Activated CD8-positive, alpha-beta memory T cell treated with anti-CD3 and anti-CD28 coated beads, Interleukin-2, amount 50 U/mL, for 48 hours (primary cell): Measurements from ENCODE around the gene POLR3C.
A peak's percentile ranks its signal among the peaks of the same experiment; 100 is the strongest.
"Not testable (repeated sequence)": the region's sequence is repeated elsewhere in the genome, so short reads cannot be mapped to it uniquely, and the experiment has no call there.

Source experiments
- DNase-seq: peaks from one replicate; pipeline ENCODE4 v3.0.0-alpha.2; 2020

Gene POLR3C

DNA sequence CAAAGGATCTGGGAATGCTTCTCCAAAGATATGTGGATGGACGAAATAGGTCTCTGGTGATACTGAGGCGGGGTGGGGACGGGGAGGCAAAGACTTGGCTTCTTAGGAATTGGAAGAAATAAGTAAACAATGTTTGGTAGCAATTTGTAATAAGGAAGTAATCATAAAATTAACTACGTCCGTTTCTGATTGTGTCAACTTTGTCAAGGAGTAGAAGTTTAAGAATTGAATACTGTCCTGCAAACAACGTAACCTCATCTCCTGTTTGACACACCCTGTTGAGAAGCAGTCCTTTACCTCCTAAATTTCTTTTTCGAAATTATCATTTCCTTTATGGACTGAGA is 471 bp downstream of the POLR3C start:
- no peak for DNase-seq

DNA sequence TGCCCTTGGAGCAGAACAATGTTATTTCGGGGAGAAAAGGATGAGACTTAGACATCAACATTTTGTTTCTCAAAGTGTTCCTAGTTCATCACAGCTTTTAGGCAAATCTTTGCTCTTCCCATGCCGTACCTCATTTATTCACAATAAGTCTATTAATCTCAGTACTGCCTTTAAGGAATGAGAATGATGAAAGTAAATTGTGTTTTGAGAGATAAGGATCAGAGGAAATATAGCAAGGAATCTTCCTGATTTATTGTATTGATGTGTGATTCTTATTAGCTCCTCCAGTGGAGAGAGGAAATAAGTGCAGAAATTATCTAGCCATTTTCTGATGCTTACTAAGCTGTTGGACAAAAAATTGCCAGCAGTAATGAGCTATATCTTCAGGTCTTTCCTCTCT is 2.0 kb downstream of the POLR3C start:
- no peak for DNase-seq

DNA sequence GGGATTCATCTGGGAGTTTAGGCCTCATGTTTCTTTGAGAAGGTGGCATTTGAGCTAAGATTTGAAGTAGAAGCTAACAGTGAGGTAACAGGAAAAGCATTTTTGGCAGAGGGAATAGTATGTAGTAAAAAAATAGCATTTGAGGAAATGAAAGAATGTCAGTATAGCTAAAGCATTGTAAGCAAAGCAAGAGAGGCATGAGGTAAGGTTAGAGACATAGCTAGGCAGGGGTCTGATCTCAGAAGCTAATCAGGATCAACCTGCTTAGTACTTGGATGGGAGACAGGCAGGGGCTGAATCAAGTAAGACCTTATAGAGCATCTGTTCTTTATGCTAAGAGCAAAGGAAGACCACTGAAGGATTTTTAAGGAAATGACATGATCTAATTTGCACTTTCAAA is 4.0 kb downstream of the POLR3C start:
- no peak for DNase-seq

DNA sequence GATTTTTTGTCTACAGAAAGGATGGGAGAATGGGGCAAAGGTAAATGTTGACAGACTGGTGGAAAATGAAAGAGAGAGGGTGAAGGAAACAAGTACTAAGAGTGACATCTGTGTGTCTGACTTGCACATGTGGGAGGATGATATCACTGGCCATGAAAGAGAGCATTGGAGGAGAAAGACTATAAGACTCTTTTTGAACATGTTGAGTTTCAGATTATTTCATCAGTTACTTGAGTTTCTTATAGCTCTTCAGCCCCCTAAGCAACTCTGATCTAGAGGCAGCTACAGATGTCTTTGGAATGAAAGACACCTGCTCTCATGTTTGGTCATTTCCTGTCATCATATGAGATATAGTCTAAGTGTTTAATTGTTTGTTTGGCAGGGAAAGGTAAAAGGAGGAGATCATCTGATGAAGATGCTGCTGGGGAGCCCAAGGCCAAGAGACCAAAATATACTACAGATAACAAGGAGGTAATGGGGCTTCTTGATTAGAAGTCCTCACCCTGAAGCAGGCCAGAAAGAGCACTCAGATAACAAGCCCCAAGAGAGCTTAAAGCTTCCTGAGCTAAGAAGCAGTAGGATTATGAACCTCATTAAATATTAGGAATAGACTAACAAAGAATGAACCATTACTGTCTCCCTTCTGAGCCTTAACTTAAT is 4.5 kb downstream of the POLR3C start:
- DNase-seq, result no peak

DNA sequence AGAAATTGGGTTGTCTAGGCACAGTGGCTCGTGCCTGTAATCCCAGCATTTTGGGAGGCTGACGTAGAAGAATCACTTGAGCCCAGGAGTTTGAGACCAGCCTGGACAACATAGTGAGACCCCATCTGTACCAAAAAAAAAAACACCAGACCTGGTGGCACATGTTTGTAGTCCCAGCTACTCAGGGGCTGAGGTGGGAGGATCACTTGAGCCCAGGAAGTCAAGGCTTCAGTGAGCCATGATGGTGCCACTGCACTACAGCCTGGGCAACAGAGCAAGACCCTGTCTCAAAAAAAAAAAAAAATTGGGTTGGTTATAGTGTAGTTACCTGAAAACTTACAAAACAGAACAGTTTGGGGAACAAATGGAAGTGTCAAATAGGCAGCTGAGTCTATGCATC is 6.8 kb downstream of the POLR3C start:
- not testable (repeated sequence) for DNase-seq

DNA sequence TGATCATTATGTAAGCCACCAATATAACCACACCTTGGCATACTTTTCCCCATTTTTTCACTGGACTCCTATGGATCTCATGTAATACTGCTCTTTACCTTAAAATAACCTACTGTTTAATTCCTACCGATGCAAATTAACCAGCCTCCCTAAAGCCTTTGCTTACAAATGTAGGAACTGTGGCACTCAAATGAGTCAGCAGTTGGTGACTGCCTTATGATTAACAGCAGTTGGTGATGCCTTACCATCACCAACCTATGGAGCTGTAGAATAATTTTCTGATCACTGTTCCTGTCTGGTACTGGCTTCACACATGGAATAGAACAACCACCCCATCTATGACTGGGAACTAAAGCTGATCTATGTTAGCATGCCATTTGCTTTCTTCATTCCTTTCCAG is 13.7 kb downstream of the POLR3C start:
- no peak for DNase-seq

DNA sequence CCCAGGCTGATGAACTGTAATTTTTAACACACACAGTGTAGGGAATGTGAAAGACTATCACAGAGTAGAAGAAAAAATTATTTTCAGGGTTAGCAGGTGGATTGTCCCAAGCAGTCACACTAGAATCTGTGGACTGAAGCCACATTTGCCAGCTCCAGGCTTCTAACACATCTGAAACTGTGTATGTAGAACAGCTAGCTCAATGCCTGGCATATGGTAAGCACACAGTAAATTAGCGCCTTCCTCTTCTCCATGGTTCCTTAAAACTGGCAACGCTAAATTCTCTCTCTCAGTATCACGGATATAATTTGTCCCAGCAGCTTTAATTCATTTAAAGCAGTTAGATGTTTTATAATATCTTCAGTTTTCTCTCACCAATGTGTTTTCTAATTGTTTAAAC is 19.0 kb downstream of the POLR3C start:
- DNase-seq, result no peak

DNA sequence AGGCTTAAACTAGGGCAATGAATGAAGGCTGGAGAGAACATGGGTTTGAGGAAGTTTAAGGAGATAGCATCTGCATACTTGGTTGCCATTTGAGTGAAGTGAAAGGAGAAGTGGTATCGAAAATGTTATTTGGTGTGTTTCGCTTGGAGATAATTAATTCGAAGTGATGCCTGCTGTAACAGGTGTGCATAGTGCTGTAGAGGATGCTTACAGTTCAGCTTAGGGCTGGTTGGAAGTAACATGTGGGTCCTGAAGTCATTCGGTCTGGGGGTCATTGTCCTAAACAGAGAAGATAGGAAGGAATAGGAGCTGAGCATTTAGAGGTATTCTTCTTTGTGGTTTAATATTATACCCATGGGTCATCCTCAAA is 21.1 kb downstream of the POLR3C start:
- DNase-seq, result no peak

DNA sequence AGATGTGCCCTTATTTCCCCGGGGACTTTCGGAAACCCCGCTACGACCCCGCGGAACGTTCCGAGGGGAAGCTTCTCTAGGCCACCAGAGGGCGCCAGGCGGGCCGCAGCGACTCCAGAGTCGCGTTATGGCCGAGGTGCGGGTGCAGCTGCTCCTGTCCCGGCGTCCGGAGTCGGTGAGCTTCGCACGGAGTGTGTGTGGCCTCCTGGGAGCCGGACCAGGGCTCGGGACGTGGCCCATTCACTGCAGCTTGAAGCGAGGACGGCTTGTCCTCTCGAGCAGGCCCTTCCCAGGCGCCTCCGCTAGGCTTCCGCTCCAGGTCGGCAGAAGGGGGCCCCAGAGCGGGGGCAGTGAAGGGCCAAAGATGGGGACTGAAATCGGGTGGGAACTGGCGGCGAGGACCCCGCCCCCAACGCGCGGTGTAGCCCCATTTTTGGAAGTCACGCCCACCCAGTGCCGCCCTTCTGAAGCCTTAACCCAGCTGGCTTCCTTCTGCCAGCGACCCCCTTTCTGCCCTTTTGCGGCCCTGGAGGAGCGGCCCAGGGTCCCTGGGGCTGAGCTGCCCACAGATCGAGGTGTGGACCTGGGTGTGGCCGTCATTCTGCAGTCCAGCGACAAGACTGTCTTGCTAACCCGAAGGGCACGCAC is 21.6 kb downstream of the POLR3C start, which contains the start of gene NUDT17:
TSS of gene NUDT17 (plus strand) at position 117 of the 648 bp plus-strand sequence. CDS start at position 128, 11 bp downstream.
- DNase-seq, result peak; percentile 93

DNA sequence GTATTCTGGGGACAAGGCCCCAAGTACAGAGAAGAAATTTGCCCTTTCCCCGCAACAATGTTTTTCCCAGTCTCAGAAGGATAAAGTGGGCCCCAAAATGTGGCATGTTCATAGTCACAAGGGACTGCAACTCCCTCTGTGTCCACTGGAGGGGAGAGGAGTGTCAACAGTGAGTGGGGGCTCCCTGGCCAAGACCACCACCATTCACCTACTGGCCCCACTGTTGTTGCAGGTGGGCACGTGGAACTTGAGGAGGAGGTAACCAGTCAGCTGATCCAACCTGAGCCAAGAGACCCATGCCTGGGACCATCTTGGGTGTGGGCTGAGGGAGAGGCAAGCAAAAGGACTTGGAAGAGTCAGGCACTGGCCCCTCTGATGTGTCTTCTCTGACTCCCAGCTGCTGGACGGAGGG is 22.2 kb downstream of the POLR3C start:
- DNase-seq, result no peak

DNA sequence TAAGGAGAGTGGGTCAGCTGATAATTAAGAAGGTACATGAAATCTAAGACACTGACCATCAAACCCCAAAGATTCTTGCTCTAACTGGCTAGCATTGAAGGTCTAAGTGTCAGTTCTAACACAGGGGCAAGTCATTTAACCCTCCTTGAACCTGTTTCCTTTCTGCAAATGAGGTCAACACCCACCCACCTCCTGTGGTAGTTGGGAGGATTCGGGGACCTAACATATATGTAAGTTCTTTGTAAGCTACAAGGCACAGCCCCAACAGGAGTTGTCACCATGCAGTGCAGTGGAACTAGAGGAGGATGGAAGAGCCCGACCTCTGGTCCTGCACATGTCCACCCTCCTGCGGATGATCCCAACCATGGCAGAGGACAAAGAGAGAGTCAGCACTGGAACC is 23.8 kb downstream of the POLR3C start:
- DNase-seq, result no peak

DNA sequence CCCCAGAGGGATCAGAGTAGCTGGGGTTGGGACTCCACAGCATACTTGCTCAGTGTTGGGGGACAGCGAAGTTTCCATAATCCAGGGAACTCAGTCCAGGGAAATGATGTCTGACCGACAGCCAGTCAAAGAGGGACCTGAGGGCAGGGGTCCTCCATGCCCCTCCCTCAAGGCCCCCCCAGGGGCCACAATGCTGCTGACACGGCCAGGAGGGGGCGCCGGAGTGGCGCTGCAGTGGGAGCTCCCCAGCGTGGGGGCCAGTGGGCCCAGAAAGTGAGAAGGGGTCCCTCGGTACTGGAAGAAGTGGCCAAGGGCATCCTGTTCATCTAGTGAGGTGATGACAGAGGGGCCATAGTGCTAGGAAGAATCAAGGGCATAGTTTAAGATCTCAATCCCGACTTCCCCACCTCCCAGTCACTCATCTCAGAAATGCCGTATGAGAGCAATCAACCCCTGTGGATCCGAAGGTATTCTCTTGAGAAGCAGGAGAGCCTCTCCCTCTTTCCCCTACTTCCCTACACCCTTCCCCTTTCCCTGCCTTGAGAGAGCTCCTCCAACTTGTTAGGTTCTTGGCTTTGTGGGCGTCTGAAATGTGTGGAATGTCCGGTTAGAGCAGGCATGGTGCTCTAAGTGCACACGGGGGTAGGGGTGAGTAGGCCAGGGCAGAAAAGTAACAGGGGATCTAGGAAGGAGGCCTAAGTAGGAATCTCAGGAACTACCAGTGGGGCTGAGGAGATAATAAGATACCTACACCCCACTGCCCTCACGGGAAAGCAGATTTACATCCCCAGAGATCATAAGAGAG is 25.6 kb downstream of the POLR3C start:
- no peak for DNase-seq

DNA sequence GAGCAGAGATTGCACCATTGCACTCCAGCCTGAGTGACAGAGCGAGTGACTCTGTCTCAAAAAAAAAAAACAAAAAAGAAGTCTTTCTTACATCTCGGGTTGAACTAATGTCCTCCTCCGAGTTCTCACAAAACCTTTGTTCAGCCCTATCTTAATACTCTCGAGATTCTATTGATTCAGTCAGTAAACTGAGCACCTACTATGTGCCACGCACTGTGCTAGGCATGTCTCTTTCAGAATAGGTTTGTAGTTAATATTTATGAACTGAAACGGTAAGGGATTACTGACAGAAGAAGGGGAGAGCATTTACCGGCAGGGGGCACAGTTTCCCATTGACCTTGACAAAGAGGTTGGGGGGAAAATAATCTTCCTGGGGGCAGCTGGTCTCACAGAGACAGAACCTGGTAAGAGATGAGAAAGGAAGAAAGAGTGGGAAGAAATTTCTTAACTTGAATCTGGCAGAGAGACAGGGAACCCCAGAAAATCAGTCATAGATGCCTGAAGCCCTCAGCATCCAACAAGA is 31.5 kb downstream of the POLR3C start:
- no peak for DNase-seq

DNA sequence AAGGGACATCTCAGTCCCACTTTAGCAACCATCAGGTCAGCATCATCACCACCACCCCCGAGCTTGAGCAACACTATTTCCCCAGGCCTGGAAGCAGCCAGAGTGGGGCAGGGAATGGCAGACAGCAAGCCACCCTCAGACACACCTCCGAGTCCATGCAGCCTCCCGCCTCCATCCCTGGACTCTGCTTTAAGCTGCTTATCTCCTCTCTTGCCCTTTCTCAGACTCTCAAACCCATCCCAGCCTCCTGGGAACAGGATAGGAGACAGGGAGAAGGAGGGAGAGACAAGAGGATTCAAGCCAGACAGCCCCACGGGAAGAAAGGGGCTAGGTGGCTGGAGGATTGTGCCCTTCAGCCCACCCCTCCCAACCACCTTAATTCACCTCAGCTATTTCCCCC is 33.2 kb downstream of the POLR3C start:
- no peak for DNase-seq

DNA sequence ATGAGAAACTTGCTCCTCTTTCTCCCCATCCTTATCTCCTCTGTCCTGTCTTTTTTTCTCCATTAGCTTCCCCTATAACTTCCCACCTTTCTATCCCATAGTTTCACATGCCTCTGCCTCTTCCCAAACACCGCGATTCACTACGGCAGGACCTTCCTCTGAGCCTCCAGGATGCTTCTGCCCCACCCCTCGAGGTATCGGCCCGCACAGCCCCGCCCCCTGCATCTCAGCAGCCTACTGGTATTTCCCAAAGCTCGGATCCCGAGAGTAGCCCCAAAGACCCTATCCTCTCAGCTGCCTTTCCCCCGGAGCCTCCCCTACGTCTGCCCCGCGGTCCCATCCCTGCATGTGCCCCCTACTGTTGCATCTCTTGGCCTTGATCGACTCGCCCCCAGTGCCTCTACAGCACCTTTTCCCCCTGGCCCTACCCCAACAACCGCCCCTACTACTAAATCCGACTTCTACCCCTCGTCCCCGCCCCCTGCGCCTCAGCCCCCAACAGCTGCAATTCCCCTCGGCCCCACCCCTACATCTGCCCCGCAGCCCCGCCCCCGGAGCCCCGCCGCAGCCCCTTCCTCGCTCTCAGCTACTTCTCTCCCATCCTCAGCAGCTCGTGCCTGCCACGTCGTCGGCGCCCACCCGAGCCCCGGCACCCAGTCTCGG is 34.4 kb downstream of the POLR3C start:
- no peak for DNase-seq

DNA sequence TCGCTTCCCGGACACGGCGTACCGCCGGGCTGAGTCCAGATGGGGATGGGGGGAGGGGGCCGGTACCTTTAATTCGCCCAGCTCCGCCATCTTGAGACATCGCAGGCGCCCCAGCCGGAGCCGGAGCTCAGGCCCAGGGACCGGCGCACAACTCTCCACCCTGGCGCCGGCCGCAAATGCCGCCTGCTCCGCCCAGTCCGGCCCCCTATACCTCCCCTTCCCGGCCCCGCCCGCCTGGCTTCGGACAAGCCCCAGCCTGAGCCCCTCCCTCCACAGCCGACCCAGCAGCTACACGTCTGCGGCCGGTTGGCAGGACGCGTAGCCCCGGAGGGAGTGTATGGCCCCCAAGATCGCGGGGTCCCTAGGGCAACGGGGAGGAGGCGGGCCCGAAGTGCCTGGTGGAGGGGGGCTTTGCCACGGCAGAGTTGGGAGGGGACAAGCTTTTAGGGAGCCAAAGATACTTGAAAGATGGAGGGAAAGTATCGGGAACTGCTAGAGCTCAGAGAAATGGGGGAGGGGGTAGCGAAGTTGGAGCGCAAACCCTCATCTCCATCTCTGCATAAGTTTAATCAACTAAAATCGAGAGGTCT is 35.0 kb downstream of the POLR3C start, which contains the start of gene PIAS3:
TSS of gene PIAS3 (minus strand) at position 181 of the 590 bp plus-strand sequence. CDS start at position 90, 91 bp downstream.
- peak; percentile 93 for DNase-seq

DNA sequence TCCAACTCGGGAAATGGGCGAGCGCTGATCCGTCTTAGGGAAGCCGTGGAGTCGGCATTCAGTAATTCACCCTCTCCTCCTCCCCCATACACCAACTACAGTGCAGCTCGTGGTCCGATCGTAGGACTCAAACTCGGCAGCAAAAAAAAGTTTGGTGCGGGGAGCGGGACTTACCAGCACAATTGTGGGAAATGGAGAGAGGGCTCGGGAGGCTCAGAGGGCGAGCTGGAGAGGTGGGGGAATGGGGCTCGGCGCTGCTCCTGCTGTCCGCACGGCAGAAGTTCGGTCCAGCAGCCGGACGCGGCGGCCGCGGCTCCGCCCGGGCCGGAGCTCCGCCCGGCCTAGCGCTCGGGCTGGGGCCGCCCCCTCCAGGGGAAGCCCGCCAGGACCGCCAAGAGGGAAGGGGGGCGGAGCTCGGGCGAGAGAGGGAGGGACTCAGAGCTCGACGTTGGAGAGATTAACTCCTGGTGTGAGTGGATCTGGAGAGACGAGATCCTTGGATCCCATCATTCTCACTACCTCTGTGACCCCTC is 35.6 kb downstream of the POLR3C start:
- DNase-seq, result peak; percentile 85

DNA sequence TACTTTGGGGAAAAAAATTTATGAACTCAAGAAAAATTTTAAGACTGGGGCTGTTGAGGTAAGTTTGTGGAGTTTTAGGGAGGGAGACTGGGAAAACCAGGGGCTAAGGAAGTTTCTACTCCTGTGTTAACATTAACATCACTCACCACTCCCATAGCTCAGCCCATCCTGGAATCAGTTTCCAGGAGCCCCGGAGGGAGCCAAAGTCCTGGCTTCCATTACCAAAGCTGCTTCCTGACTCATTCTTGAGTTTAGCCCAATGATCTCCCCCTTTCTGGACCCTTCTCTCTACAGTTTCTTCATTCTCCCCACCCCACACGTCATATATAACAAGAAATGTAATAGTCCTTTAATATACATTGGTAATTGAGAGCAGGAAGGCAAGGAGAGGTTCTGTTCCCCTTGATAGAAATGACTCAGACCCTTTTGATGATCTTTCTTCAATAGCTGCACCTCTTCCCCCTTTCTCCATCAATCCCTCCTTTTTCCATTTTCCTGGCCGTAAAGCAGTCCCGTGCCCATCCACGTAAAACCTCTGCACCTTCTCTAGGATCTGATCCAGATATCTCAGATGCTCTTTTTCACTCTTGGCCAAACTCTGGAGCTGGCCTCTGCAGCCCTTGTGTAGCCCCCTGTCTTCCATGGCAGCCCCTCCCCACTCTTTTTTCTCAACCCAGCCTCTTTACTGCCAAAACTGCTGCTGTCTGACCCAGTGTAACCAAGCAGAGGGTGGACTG is 39.5 kb downstream of the POLR3C start:
- DNase-seq, result no peak

DNA sequence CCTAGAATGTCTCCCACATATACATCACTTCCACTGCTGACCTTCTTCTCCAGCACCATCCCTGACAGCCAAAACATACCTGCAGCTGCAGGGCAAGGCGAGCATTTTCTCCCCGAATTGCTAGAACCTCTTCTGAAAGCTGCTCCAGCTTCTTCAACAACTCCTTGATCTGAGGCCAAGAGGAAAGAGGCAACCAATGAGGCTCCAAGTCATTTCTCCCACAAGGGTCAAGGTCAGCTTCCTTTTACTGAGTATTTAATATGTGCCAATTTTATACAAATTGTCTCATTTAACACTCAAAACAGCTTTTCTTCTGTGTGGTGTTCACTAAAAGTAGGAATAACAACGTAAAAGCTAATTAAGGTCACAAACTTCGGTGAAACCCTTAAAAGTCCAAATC is 44.2 kb downstream of the POLR3C start:
- DNase-seq, result no peak

DNA sequence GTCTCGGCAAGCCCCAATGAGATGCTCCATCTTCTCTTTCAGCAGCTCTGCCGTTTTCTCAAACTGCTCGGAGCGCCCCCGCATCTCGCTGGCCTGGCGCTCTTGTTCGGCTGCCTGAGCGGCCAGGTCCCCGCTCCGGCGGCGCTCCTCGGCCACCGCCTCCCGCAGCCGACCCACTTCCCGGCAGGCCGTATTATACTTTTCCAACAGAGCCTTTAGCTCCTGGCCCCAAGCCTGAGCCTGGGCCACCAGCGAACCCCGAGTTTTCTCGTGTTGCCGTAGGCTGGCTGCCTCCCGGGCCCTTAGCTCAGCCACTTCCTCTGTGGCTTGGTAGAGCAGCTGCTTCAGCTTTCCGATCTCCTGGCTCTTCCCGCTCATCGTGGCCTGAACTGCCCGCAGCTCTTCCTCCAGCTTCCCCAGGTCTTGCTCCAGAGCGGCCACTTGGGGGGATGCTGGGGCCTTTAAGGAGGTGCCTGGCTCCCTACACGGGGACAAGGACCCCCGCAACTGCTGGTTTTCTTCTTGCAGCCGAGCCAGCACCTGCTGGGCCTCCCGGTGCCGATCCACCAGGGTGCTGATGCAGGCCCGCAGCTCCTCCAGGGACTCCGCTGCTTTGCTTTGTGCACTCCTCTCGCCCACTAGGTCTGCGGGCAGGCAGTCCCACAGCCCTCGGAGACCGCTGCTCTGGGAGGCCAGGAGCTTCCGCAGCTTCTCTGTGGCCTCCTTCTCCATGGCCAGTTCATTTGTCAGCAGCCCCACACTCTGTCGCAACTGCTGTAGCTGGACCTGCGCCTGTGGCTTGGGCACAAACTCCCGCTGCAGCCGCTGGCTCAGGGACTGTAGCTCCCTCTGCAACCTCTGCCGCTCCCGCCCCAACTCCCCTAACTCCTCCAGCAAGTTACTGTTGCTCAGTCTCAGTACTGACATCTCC is 48.3 kb downstream of the POLR3C start:
- DNase-seq, result peak; percentile 76

DNA sequence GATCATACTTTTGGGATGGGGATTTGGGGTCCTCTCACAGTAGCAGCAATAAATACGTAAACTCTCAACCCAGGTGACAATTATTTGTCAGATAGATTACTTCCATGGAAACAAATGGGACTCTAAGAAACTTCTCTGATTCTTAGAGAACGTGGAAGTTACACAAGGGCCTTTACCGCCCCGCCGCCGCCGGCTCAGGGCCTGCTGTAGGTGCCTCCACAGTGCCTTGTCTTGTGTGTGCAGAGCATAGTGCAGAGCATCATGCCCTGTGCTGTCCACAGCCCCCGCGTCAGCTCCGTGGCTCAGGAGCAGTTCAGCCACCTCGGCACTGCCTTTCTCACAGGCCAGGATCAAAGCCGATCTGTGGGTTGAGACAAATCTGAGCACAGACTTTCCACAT is 50.6 kb downstream of the POLR3C start:
- no peak for DNase-seq
